ENCODE data around the gene ADTRP.

GRCh38 chr6:11740875-11741274 is 37.7 kb downstream of the ADTRP start:
- no peak for TF ChIP-seq AFF4 (CRISPR knock-in tag; IDR thresholded peaks at IDR 0.05)
- no peak for TF ChIP-seq USF2 (IDR thresholded peaks at IDR 0.05; ENCODE audit: low read depth, low read length)
- TF ChIP-seq USF2 (CRISPR knock-in tag; IDR thresholded peaks at IDR 0.05; ENCODE audit: borderline replicate concordance), result no peak
- TF ChIP-seq ZBTB14 (CRISPR knock-in tag; IDR thresholded peaks at IDR 0.05), result no peak
- no peak for TF ChIP-seq POLR2A (IDR thresholded peaks at IDR 0.05; ENCODE audit: insufficient read depth in 1 of 2, low read depth in 2 of 2, low read length in 2 of 2)
- no peak for TF ChIP-seq ZNF546 (CRISPR knock-in tag; conservative IDR thresholded peaks at IDR 0.05)
- no peak for TF ChIP-seq ZNF318 (CRISPR knock-in tag; IDR thresholded peaks at IDR 0.05)
- TF ChIP-seq MYNN (CRISPR knock-in tag; IDR thresholded peaks at IDR 0.05; ENCODE audit: low read depth), result no peak
- TF ChIP-seq PBX3 (CRISPR knock-in tag; IDR thresholded peaks at IDR 0.05; ENCODE audit: borderline replicate concordance), result no peak

All from HepG2 (cell line).